NCI-H1417 treated with DMSO at 0.1 percent for 48 hours (cell line): ENCODE data around the gene RTL3.

Experiments
- DNase-seq: peaks from one replicate; lab custom pipeline; 2025; lab: John Stamatoyannopoulos, UW

The RTL3 gene

DNA sequence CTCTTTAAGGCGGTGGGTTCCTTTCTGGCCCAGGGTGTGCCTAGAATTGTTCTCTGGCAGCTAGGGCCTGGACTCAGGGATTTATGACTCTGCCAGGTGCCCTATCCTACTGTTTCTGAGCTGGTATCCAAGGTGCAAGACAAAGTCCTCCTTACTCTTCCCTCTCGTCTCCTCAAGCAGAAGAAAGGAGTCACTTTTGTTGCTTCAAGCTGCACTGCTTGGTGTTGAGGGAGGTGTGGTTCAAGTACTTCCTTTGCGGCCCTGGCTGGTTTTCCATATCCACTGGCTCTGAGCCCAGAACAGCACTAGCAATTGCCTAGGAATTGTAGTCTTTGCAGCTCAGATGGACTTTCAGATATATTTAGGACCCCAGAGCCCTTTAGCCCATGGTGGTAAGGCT is 39.3 kb downstream of the RTL3 start:
- no peak for DNase-seq

DNA sequence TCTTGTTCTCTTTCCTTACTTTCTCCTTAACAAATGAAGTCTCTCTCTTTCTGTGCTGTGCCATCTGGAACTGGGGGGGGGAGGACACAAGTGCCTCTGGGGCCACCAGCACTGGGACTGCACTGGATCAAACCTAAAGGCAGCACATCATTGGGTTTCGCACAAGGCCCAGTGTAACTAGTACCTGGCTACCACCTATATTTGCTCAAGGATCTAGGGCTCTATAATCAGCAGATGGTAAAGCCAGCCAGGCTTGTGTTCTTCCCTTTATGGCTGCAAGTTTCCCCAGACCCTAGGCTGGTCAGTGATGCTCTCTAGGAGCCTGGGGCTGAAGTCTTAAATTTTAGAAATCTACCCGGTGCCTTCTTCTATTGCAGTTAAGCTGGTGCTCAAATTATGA is 40.1 kb downstream of the RTL3 start:
- no peak for DNase-seq

DNA sequence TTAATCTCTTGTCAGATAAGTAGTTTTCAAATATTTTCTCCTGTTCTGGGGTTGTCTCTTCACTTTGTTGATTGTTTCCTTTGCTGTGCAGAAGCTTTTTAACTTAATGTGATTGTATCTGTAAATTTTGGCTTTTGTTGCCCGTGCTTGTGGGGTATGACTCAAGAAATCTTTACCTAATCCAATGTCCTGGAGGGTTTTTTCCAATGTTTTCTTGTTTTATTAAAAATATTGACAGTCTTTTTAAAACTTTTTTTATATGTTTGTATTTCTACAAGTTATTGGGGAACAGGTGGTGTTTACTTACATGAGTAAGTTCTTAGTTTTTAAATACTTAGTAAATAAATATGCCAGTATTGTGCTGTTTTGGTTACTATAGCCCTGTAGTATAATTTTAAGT is 44.9 kb downstream of the RTL3 start:
- DNase-seq, result no peak
